Measurements from ENCODE around the gene SPATA18.

DNA sequence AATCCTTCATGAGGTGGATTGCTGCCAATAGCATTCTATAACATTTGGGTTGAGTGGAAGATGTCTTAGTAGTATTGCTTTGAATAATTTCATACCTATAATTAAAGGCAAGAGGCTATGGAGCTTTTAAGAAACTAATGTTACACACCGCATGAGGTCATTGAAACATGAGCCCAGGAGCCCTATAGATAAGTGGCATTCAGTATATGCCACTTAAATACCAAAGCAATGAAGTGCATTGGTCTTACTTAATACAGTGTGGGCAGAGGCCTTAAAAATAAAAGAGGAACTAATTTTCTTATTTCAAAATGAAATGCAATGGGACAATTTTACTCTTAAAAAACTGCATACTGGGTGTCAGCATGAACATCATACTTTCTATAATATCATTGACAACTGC, 47.5 kb downstream of the SPATA18 start:
- TF ChIP-seq, protein P1, sequence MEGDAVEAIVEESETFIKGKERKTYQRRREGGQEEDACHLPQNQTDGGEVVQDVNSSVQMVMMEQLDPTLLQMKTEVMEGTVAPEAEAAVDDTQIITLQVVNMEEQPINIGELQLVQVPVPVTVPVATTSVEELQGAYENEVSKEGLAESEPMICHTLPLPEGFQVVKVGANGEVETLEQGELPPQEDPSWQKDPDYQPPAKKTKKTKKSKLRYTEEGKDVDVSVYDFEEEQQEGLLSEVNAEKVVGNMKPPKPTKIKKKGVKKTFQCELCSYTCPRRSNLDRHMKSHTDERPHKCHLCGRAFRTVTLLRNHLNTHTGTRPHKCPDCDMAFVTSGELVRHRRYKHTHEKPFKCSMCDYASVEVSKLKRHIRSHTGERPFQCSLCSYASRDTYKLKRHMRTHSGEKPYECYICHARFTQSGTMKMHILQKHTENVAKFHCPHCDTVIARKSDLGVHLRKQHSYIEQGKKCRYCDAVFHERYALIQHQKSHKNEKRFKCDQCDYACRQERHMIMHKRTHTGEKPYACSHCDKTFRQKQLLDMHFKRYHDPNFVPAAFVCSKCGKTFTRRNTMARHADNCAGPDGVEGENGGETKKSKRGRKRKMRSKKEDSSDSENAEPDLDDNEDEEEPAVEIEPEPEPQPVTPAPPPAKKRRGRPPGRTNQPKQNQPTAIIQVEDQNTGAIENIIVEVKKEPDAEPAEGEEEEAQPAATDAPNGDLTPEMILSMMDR (IDR thresholded peaks at IDR 0.05; ENCODE audit: low read depth, low read length, missing input control): no peak
- TF ChIP-seq FOXA1 (IDR thresholded peaks at IDR 0.05) (no peak), EGR1 (IDR thresholded peaks at IDR 0.05; ENCODE audit: low read depth in 2 of 2) (no peak), RAD21 (IDR thresholded peaks at IDR 0.05) (no peak), RXRA (IDR thresholded peaks at IDR 0.05) (no peak), YY1 (IDR thresholded peaks at IDR 0.05) (no peak), TAF1 (conservative IDR thresholded peaks at IDR 0.05) (no peak)
- TF ChIP-seq, protein P2, sequence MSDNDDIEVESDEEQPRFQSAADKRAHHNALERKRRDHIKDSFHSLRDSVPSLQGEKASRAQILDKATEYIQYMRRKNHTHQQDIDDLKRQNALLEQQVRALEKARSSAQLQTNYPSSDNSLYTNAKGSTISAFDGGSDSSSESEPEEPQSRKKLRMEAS (IDR thresholded peaks at IDR 0.05): no peak
- TF ChIP-seq, protein P3, sequence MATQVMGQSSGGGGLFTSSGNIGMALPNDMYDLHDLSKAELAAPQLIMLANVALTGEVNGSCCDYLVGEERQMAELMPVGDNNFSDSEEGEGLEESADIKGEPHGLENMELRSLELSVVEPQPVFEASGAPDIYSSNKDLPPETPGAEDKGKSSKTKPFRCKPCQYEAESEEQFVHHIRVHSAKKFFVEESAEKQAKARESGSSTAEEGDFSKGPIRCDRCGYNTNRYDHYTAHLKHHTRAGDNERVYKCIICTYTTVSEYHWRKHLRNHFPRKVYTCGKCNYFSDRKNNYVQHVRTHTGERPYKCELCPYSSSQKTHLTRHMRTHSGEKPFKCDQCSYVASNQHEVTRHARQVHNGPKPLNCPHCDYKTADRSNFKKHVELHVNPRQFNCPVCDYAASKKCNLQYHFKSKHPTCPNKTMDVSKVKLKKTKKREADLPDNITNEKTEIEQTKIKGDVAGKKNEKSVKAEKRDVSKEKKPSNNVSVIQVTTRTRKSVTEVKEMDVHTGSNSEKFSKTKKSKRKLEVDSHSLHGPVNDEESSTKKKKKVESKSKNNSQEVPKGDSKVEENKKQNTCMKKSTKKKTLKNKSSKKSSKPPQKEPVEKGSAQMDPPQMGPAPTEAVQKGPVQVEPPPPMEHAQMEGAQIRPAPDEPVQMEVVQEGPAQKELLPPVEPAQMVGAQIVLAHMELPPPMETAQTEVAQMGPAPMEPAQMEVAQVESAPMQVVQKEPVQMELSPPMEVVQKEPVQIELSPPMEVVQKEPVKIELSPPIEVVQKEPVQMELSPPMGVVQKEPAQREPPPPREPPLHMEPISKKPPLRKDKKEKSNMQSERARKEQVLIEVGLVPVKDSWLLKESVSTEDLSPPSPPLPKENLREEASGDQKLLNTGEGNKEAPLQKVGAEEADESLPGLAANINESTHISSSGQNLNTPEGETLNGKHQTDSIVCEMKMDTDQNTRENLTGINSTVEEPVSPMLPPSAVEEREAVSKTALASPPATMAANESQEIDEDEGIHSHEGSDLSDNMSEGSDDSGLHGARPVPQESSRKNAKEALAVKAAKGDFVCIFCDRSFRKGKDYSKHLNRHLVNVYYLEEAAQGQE (IDR thresholded peaks at IDR 0.05): no peak
- TF ChIP-seq, protein P4, sequence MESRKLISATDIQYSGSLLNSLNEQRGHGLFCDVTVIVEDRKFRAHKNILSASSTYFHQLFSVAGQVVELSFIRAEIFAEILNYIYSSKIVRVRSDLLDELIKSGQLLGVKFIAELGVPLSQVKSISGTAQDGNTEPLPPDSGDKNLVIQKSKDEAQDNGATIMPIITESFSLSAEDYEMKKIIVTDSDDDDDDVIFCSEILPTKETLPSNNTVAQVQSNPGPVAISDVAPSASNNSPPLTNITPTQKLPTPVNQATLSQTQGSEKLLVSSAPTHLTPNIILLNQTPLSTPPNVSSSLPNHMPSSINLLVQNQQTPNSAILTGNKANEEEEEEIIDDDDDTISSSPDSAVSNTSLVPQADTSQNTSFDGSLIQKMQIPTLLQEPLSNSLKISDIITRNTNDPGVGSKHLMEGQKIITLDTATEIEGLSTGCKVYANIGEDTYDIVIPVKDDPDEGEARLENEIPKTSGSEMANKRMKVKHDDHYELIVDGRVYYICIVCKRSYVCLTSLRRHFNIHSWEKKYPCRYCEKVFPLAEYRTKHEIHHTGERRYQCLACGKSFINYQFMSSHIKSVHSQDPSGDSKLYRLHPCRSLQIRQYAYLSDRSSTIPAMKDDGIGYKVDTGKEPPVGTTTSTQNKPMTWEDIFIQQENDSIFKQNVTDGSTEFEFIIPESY (IDR thresholded peaks at IDR 0.05): no peak
